Karpas-422 (cell line): Measurements from ENCODE around the gene SYT4. TPM values are rescaled to one million over a fixed set of nuclear protein-coding genes. Genes with fewer than 3 reads are reported as not detected.

Source experiments
- total RNA-seq: library from RNA; depleted of rRNA; stranded (reverse); fragments of >200 nt; shearing (Covaris generic); gene quantifications from 2 replicates; pipeline ENCODE4 v1.2.3, GENCODE V29; 2014; ENCODE audit warnings: low replicate concordance; rRNA removed

Gene SYT4
- total RNA-seq, 1 experiment from 2014 or later = not detected

Other genes with a start within 250 kb of the SYT4 start
- not detected in 2 replicates for gene RIT2, start 161.8 kb downstream of the SYT4 start, total RNA-seq